HG03139 (cell line): Measurements from ENCODE around the gene ECHDC3.
A peak's percentile ranks its signal among the peaks of the same experiment; 100 is the strongest.

Experiments
- ATAC-seq: cut with Tn5 transposase; IDR thresholded peaks from one replicate; pipeline ENCODE4 v1.9.1; 2021; ENCODE audit not compliant: unreplicated experiment

ECHDC3 gene

GRCh38 chr10:11746883-11747539 is 4.8 kb downstream of the ECHDC3 start:
- ATAC-seq = no peak

GRCh38 chr10:11748866-11749265 is 6.7 kb downstream of the ECHDC3 start:
- ATAC-seq = no peak

GRCh38 chr10:11750420-11750819 is 8.2 kb downstream of the ECHDC3 start:
- ATAC-seq = no peak

- no peak for ATAC-seq
These were observed 12.0 kb downstream of the ECHDC3 start for GRCh38 chr10:11754173-11754572.

- no peak for ATAC-seq
These were observed 12.4 kb downstream of the ECHDC3 start for GRCh38 chr10:11754620-11755019.

- no peak for ATAC-seq
These were observed 13.5 kb downstream of the ECHDC3 start for GRCh38 chr10:11755512-11756263.

GRCh38 chr10:11756766-11757315 is 14.7 kb downstream of the ECHDC3 start:
- ATAC-seq = no peak

- ATAC-seq = no peak
These were observed 15.3 kb downstream of the ECHDC3 start for GRCh38 chr10:11757454-11757820.

- peak; percentile 96 for ATAC-seq
These were observed 15.8 kb downstream of the ECHDC3 start for GRCh38 chr10:11757821-11758463.

GRCh38 chr10:11758527-11759236 is 16.5 kb downstream of the ECHDC3 start:
- no peak for ATAC-seq

- no peak for ATAC-seq
These were observed 17.2 kb downstream of the ECHDC3 start for GRCh38 chr10:11759347-11759746.

GRCh38 chr10:11760151-11760550 is 18.0 kb downstream of the ECHDC3 start:
- no peak for ATAC-seq

GRCh38 chr10:11760861-11761260 is 18.7 kb downstream of the ECHDC3 start:
- no peak for ATAC-seq

GRCh38 chr10:11761431-11761830 is 19.2 kb downstream of the ECHDC3 start:
- ATAC-seq = no peak

- ATAC-seq = no peak
These were observed 20.7 kb downstream of the ECHDC3 start for GRCh38 chr10:11762706-11763500.

GRCh38 chr10:11763501-11763861 is 21.3 kb downstream of the ECHDC3 start:
- no peak for ATAC-seq

- ATAC-seq = no peak
These were observed 23.0 kb downstream of the ECHDC3 start for GRCh38 chr10:11765141-11765540.

GRCh38 chr10:11772575-11773288 is 30.6 kb downstream of the ECHDC3 start:
- ATAC-seq = no peak

GRCh38 chr10:11773761-11774441 is 31.7 kb downstream of the ECHDC3 start:
- ATAC-seq = no peak
